ENCODE measurements around the gene PIGH. TPM values are rescaled to one million over a fixed set of nuclear protein-coding genes. Genes with fewer than 3 reads are reported as not detected.

Gene PIGH
- total RNA-seq, 1 donor = 16.8 TPM

- DNase-seq (ENCODE audit: low read depth) = no peak
- H3K4me3 ChIP-seq (ENCODE audit: low read depth, low read length) = no peak overlapping the region
- no peak for TF ChIP-seq CTCF (IDR thresholded peaks at IDR 0.05; ENCODE audit: insufficient read depth, low read length)
Measured at GRCh38 chr14:67579636-67580035, 20.4 kb downstream of the PIGH start.

GRCh38 chr14:67579040-67579439 lies 21.0 kb downstream of the PIGH start:
- H3K4me3 ChIP-seq (ENCODE audit: low read depth, low read length) = no peak overlapping the region
- DNase-seq (ENCODE audit: low read depth) = no peak
- TF ChIP-seq CTCF (IDR thresholded peaks at IDR 0.05; ENCODE audit: insufficient read depth, low read length) = no peak

GRCh38 chr14:67577909-67578749 lies 21.9 kb downstream of the PIGH start:
- no peak for TF ChIP-seq CTCF (IDR thresholded peaks at IDR 0.05; ENCODE audit: insufficient read depth, low read length)
- DNase-seq (ENCODE audit: low read depth) = no peak
- no peak overlapping the region for H3K4me3 ChIP-seq (ENCODE audit: low read depth, low read length)

- TF ChIP-seq CTCF (IDR thresholded peaks at IDR 0.05; ENCODE audit: insufficient read depth, low read length) = no peak
- no peak for DNase-seq (ENCODE audit: low read depth)
- H3K4me3 ChIP-seq (ENCODE audit: low read depth, low read length) = no peak overlapping the region
Measured at GRCh38 chr14:67577181-67577808, 22.8 kb downstream of the PIGH start.

GRCh38 chr14:67576216-67576955 lies 23.7 kb downstream of the PIGH start:
- DNase-seq (ENCODE audit: low read depth) = no peak
- TF ChIP-seq CTCF (IDR thresholded peaks at IDR 0.05; ENCODE audit: insufficient read depth, low read length) = no peak
- H3K4me3 ChIP-seq (ENCODE audit: low read depth, low read length) = no peak overlapping the region

GRCh38 chr14:67575684-67576083 lies 24.4 kb downstream of the PIGH start:
- DNase-seq (ENCODE audit: low read depth) = no peak
- no peak overlapping the region for H3K4me3 ChIP-seq (ENCODE audit: low read depth, low read length)
- TF ChIP-seq CTCF (IDR thresholded peaks at IDR 0.05; ENCODE audit: insufficient read depth, low read length) = no peak
